Stimulated activated CD4-positive, alpha-beta T cell treated with anti-CD3 and anti-CD28 coated beads, Interleukin-1b, Interleukin-23, amount 100 ng/mL, for 4 hours (primary cell): ENCODE measurements around the gene PNPLA7.
"Not testable (repeated sequence)": the region's sequence is repeated elsewhere in the genome, so short reads cannot be mapped to it uniquely, and the experiment has no call there.

Source experiments
- DNase-seq, 2 donors: peaks; one replicate each; pipeline ENCODE4 v3.0.0-alpha.2; 2020; ENCODE audit warnings: low read depth in 2 of 2

The PNPLA7 gene

GRCh38 chr9:137575716-137576411 lies 25.7 kb upstream of the PNPLA7 start:
- no peak for DNase-seq

DNA sequence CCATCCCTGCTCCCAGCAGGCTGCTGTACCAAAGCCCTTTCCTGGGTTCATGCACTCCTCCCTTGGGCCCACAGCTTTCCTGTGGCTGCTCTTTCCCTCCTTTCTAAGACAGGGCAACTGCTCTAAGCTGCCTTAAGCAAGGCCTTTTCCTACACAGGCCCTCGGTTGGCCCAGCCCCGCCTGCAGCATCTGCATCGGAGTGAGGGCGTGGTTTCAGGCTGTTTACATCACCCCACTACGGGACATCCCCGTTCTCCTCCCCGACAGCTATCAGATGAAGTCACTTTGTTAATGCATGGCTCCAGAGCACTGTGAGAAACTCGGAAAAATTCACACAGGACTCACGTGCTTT lies 25.1 kb upstream of the PNPLA7 start:
- no peak for DNase-seq

- DNase-seq: no peak
These were observed 24.0 kb upstream of the PNPLA7 start for GRCh38 chr9:137574192-137574591.

GRCh38 chr9:137570566-137570965 lies 20.4 kb upstream of the PNPLA7 start:
- no peak for DNase-seq

- no peak for DNase-seq
These were observed 19.5 kb upstream of the PNPLA7 start for GRCh38 chr9:137569609-137570203.

DNA sequence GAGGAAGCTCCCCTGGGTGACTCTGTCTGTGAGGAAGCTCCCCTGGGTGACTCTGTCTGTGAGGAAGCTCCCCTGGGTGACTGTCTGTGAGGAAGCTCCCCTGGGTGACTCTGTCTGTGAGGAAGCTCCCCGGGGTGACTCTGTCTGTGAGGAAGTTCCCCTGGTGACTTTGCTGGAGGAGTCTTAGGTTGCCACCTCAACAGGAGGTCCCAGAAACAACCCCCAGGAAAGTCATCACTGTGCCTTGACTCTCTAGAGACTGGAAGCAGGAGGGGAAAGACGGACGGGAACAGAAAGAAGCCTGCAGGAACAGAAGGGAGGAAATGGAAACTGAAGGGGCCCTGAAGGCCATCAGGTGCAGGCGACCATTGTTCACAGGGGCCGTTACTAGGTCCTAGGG lies 18.2 kb upstream of the PNPLA7 start:
- DNase-seq: not testable (repeated sequence)

DNA sequence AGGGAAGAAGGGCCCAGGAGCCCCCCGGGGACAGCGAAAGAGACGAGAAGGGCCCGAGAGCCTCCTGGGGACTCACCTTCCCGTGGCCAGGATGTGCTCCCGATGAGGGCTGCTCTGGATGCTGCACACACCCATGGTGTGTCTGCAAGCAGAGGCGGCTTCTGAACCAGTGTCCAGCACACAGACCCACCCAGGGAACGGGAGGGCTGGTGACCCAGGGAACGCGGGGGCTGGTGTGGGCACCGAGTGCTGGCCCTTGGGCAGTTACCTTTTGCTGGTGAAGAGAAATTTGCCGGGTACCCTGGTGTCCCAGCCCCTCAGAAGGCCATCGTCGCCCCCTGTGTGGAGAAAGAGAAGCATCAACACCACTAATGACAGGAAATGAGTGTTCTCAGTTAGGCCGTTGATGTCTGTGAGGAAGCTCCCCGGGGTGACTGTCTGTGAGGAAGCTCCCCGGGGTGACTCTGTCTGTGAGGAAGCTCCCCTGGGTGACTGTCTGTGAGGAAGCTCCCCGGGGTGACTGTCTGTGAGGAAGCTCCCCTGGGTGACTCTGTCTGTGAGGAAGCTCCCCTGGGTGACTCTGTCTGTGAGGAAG lies 14.7 kb upstream of the PNPLA7 start:
- no peak for DNase-seq

DNA sequence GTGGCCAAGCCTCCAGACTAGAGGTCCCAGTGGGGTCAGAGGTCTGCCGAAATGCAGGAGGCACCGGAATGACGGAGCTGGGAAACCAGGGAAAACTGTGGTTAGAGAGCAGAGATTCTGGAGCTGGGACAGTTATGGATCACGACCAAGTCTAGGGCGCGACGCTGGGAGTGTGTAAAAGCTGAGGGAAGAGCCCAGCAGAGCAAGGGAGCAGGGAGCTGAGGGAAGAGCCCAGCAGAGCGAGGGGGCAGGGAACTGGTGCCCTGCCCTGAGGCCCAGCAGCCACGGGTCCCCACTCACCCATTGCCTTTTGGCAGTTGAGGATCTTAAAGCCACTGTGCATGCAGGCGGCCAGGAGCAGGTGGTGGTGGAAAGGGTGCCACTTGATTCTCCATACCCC lies 13.9 kb upstream of the PNPLA7 start:
- no peak for DNase-seq

DNA sequence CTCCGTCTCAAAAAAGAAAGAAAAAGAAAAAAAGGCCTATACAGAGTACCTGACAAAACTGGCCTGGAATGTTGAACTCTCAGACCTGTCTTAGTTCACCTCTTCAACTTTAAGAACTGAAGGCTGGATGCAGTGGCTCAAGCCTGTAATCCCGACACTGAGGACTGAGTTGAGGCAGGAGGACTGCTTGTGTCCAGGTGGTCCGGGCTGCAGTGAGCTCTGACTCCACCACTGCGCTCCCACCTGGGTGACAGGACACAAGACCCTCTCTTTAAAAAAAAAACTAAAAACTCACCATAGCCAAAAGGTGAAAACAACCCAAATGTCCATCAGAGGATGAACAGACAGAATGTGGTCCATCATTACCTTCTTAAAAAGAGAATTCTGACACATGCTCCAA lies 7.9 kb upstream of the PNPLA7 start:
- DNase-seq: no peak

DNA sequence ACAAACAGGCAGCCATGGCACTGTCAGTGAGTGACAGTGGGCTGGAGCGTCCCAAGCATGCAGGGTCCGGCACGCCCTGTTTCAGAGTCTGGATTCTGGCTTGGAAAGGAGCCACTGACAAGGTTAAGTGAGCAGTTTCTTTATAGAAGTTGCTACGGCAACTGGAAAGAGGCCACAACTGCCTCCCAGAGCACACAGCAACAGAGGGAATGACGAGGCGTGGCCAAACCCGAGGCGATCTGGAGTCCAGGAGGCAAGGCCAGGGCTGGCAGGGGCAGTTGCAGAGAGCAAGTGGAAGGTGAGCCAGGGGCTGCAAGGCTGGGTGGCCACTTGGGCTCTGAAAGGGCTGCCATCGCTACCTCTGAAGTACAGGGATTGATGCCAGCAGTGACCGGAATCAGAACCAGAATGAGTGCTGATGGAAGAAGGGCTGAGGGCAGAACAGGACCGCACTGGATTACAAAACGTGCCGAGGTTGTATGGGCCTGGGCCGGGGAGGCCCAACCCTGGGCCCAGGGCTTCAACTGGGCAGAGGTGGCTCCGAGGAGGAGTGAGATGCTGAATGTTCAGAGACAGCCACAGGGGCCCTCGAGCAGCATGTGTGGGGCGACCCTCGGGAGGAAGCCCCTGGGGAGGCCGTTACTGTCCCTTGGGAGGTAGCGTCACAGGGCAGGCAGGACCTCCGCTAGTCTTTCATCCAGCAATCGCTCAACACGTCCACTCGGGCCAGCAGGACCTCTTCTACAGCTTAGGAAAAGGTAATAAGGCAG lies 6.1 kb upstream of the PNPLA7 start:
- no peak for DNase-seq

DNA sequence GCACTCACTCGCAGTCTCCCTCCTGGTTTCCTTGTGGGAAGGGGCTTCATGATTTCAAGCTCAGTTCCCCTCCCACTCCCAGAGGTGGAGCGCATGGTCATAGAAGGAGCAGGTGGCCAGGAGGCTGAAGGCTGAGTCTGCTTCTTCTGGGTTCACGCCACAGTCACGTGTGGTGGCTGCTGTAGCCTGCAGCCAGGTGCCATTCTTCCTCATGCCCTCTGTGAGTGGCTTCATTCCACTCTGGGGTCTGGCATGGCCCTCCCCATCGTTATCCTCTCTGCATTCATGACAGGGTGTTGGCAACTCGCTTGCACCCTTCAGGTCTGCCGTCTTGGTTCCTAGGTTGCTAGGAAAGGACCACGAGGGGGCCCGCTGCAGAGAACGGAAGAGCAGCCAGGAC lies 5.0 kb upstream of the PNPLA7 start:
- no peak for DNase-seq

DNA sequence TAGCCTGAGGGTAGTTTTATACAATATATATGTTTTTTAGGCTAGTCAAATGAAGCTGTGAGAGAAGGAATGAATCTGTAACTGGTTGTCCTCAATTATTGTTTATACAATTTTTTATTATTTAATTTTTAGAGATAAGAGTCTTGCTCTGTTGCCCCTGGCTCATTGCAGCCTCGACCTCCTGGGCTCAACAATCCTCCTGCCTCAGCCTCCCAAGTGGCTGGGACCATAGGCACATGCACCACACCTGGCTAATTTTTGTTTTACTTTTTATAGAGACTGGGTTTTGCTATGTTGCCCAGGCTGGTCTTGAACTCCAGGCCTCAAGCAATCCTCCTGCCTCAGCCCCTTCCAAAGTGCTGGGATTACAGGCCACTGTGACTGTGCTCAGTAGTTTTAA lies 4.1 kb upstream of the PNPLA7 start:
- no peak for DNase-seq

GRCh38 chr9:137553654-137554053 lies 3.5 kb upstream of the PNPLA7 start:
- not testable (repeated sequence) for DNase-seq

DNA sequence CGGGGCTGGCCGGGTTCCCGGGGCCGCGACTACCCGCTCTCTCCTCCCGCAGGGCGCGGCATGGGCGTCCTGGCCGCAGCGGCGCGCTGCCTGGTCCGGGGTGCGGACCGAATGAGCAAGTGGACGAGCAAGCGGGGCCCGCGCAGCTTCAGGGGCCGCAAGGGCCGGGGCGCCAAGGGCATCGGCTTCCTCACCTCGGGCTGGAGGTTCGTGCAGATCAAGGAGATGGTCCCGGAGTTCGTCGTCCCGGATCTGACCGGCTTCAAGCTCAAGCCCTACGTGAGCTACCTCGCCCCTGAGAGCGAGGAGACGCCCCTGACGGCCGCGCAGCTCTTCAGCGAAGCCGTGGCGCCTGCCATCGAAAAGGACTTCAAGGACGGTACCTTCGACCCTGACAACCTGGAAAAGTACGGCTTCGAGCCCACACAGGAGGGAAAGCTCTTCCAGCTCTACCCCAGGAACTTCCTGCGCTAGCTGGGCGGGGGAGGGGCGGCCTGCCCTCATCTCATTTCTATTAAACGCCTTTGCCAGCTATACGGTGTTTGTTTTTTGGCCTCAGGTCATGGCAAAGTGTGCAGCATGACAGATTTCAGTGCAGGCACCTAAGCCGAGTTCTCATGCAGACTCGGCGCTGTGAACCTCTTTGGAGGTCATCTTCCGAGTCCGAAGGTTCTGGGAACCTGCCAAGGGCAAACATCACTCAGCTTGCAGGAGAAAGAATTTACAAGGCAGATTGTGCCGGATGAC lies 2.0 kb upstream of the PNPLA7 start:
- peak in 1 of 2 donors; percentile 16 for DNase-seq

DNA sequence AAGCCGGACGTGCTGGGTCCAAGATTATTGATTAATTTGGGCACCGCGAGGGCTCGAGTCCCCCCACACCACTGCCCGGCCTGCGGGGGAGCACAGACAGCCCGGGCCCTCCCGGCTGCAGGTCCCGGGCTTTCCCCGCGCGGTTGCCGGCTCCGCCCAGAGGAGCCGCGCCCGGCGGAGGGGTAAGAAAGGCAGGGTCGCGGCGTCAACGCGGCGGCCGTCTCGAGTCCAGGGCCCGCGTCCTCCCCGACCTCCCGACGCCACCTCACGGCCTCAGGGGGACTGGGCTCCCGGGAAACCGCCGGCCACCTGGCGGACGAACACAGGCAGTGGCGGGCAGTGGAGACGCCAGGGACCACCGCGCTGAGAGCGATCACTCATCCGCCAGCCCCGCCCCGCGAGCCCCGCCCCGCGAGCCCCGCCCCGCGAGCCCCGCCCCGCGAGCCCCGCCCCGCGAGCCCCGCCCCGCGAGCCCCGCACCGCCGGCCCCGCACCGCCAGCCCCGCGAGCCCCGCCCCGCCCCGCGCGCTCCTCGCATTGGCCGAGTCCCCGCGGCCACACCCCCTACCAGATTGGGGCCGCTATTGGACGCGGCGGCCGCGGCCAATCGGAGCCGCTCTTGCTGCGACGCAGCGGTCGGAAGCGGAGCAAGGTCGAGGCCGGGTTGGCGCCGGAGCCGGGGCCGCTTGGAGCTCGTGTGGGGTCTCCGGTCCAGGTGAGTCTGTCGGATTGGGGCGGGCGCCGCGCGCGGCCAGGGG lies 1.2 kb upstream of the PNPLA7 start, which contains the start of gene MRPL41:
Gene MRPL41, plus strand, starts transcription at position 616 of the 758 bp plus-strand sequence. CDS start 203 bp downstream, outside the sequence.
- peak; percentile 71 to 91 for DNase-seq

GRCh38 chr9:137550958-137551263 lies 709 bp upstream of the PNPLA7 start:
- not testable (repeated sequence) for DNase-seq

DNA sequence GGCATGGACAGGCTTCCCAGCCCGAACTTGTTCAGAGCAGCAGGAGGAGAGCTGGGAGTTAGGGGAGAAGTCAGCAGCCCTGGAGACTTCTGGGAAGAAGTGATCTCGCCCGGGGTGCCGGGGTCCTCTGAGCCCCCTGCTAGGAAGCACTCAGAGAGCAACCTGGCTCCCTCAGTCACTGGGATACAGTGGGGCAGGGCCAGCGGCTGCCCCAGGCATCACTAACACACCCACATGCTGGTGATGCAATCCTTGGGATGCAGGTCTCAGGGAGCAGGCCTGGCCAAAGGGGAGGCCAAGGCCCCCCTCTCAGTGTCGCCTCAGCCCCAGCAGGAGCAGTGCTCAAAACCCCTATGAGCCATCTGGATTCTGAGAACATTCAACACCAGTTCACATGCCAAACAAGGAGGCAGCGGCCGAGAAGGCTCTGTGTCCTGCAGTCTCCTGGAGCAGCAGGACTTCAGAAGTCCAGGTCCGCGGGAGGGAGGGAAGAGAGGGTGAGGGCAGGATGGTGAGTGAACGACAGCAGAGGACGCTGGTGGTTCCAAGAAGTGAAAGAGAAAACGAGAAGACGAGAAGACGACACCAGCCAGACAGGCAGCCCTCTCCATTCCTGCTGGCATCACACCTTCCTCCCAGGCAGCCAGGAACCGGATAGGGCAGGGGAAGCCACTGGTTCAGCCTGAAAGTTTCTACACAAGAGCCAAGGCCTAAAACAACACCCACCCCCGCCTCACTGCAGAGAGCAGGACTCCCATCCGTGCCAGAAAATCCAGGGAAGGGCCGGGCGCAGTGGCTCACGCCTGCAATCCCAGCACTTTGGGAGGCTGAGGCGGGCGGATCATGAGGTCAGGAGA lies 2.3 kb downstream of the PNPLA7 start:
- DNase-seq: no peak

DNA sequence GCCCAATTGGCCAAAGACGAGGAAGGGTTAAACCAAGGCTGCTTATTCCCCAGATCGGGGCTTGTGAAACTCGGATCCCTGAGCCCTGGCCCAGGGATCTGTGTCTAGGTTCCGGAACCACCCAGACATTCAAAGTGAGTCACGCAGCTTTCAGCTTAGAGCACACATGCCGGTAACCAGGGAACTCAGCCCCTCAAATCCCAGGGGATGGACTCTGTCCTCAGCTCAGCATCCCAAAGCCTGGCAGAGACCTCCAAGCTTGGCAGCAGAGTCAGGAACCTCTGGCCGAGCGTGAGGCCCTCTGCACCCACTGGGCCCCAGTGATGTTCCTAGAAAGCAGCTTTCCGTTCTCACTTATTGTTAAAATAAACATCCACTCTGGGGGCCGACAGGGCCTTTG lies 5.1 kb downstream of the PNPLA7 start:
- DNase-seq: no peak

GRCh38 chr9:137544176-137544760 lies 5.9 kb downstream of the PNPLA7 start:
- no peak for DNase-seq
